GM23338 (cell line): ENCODE results near the gene FRYL. TPM values are rescaled to one million over a fixed set of nuclear protein-coding genes. Genes with fewer than 3 reads are reported as not detected.

ENCODE experiments used
- ATAC-seq: fragments of 200-7000 bp; cut with Tn5 transposase; 3 replicates; pipeline ENCODE4 v1.9.1; 2020
- DNase-seq: peaks from one replicate; pipeline ENCODE4 v3.0.0-alpha.2; 2015; ENCODE audit warnings: low spot score
- H2AFZ ChIP-seq: fragments of 200-600 bp; sonication (generic); 2 replicates; pipeline ENCODE4 v1.8.0; 2016; ENCODE audit warnings: antibody characterized with exemption, mild to moderate bottlenecking, moderate library complexity
- H3F3A ChIP-seq: fragments of 200-600 bp; sonication (generic); replicated peaks from 2 replicates; pipeline ENCODE4 v1.8.0; 2017; ENCODE audit warnings: antibody characterized with exemption, mixed run types, low read depth
- H3K27ac ChIP-seq: fragments of 200-600 bp; sonication (generic); 2 replicates; pipeline ENCODE4 v1.6.1; 2016; ENCODE audit warnings: low read depth
- H3K27me3 ChIP-seq: fragments of 200-600 bp; sonication (generic); 2 replicates; pipeline ENCODE4 v1.8.0; 2016; ENCODE audit warnings: mild to moderate bottlenecking, mixed run types, moderate library complexity; ENCODE audit not compliant: insufficient read depth
- H3K36me3 ChIP-seq: fragments of 200-600 bp; sonication (generic); 2 replicates; pipeline ENCODE4 v1.8.0; 2016; ENCODE audit warnings: mild to moderate bottlenecking; ENCODE audit not compliant: insufficient read depth
- H3K4me1 ChIP-seq: fragments of 200-600 bp; sonication (generic); 2 replicates; pipeline ENCODE4 v1.8.0; 2016; ENCODE audit warnings: mild to moderate bottlenecking, moderate library complexity; ENCODE audit not compliant: insufficient read depth
- H3K4me2 ChIP-seq: fragments of 200-600 bp; sonication (generic); 2 replicates; pipeline ENCODE4 v1.7.1; 2017; ENCODE audit warnings: mixed run types
- H3K4me3 ChIP-seq: fragments of 200-600 bp; sonication (generic); 2 replicates; pipeline ENCODE4 v1.6.1; 2016; ENCODE audit warnings: mixed run types
- H3K79me2 ChIP-seq: fragments of 200-600 bp; sonication (generic); replicated peaks from 2 replicates; pipeline ENCODE4 v1.8.0; 2017; ENCODE audit warnings: mild to moderate bottlenecking; ENCODE audit not compliant: insufficient read depth
- H3K9me2 ChIP-seq: fragments of 200-600 bp; sonication (generic); 2 replicates; pipeline ENCODE4 v1.8.0; 2017; ENCODE audit not compliant: insufficient read depth
- H4K20me1 ChIP-seq: fragments of 200-600 bp; sonication (generic); replicated peaks from 2 replicates; pipeline ENCODE4 v1.8.0; 2017; ENCODE audit warnings: mild to moderate bottlenecking; ENCODE audit not compliant: insufficient read depth
- H3K27ac Mint-ChIP-seq: 2 replicates; pipeline ENCODE4 v1.8.0; 2020; ENCODE audit warnings: inconsistent platforms, mild to moderate bottlenecking, moderate library complexity, mixed read lengths
- H3K27me3 Mint-ChIP-seq: 3 replicates; pipeline ENCODE4 v1.8.0; 2022; ENCODE audit warnings: low read depth, mild to moderate bottlenecking, moderate library complexity, mixed read lengths, inconsistent platforms; ENCODE audit not compliant: insufficient read depth, poor library complexity
- H3K36me3 Mint-ChIP-seq: 3 replicates; pipeline ENCODE4 v1.8.0; 2021; ENCODE audit warnings: low read depth, mild to moderate bottlenecking, inconsistent platforms, moderate library complexity, mixed read lengths
- H3K4me1 Mint-ChIP-seq: 3 replicates; pipeline ENCODE4 v1.8.0; 2020; ENCODE audit warnings: mild to moderate bottlenecking, inconsistent platforms, mixed read lengths
- H3K4me3 Mint-ChIP-seq: 3 replicates; pipeline ENCODE4 v1.8.0; 2021; ENCODE audit warnings: moderate library complexity, mild to moderate bottlenecking, inconsistent platforms, mixed read lengths
- H3K9me3 Mint-ChIP-seq: 3 replicates; pipeline ENCODE4 v1.8.0; 2020; ENCODE audit warnings: moderate library complexity, mild to moderate bottlenecking, inconsistent platforms, mixed read lengths
- CREB1 ChIP-seq: fragments of 250-450 bp; sonication (Bioruptor Pico); IDR thresholded peaks from 2 replicates; pipeline ENCODE4 v1.5.0; 2020; ENCODE audit warnings: low read depth, mild to moderate bottlenecking, moderate library complexity
- CTCF ChIP-seq, 2 experiments: fragments of 200-600 bp in 1 of 2; sonication (generic) in 1 of 2; conservative IDR thresholded peaks; 2 replicates each; pipeline versions ENCODE4 v1.5.1 to v1.6.1; 2016 to 2017; ENCODE audit warnings: antibody characterized with exemption in 2 of 2, low read depth in 2 of 2, mild to moderate bottlenecking in 2 of 2, moderate library complexity in 1 of 2
- EZH2 ChIP-seq: fragments of 200-600 bp; sonication (generic); IDR thresholded peaks from one replicate; pipeline ENCODE4 v1.8.0; 2017; ENCODE audit warnings: antibody characterized with exemption, mild to moderate bottlenecking, low read depth; ENCODE audit not compliant: unreplicated experiment
- EZH2phosphoT487 ChIP-seq: fragments of 200-600 bp; sonication (generic); IDR thresholded peaks from one replicate; pipeline ENCODE4 v1.8.1; 2018; ENCODE audit warnings: antibody characterized with exemption; ENCODE audit not compliant: unreplicated experiment
- POLR2AphosphoS5 ChIP-seq: IDR thresholded peaks from 2 replicates; pipeline ENCODE4 v1.6.1; 2016; ENCODE audit warnings: antibody characterized with exemption, low read depth
- STAT1 ChIP-seq: IDR thresholded peaks from one replicate; pipeline ENCODE4 v1.6.1; 2016; ENCODE audit warnings: antibody characterized with exemption; ENCODE audit not compliant: unreplicated experiment
- ZNF114 ChIP-seq: fragments of 250-450 bp; sonication (Bioruptor Pico); IDR thresholded peaks from 2 replicates; pipeline ENCODE4 v1.5.0; 2020; ENCODE audit warnings: mild to moderate bottlenecking, moderate library complexity
- polyA plus RNA-seq: library from polyadenylated mRNA; unstranded; fragments of >200 nt; fragmentation: Nextera tagmentation; extraction: Ambion mirVana; gene quantifications from 2 replicates; pipeline ENCODE4 v1.2.1, GENCODE V29; 2016
- total RNA-seq: library from RNA; depleted of rRNA; stranded (reverse); fragments of >200 nt; shearing (Covaris generic); gene quantifications from 2 replicates; pipeline ENCODE4 v1.2.3, GENCODE V29; 2014
- TF ChIP-seq, protein P1 (sequence below): IDR thresholded peaks from 2 replicates; pipeline ENCODE4 v1.6.1; 2016; ENCODE audit warnings: antibody characterized with exemption
- TF ChIP-seq, protein P2 (sequence below): IDR thresholded peaks from one replicate; pipeline ENCODE4 v1.6.1; 2018; ENCODE audit warnings: antibody characterized with exemption; ENCODE audit not compliant: unreplicated experiment

Gene FRYL
- total and polyA plus RNA-seq, 2 experiments from 2014 or later, result 30.7 to 53.3 TPM

GRCh38 chr4:48589098-48589445 lies 191.0 kb downstream of the FRYL start:
- Mint-ChIP-seq H3K27ac (no peak overlapping the region), H3K4me1 (peaks cover 15% of the 10 kb centered on the region), H3K36me3 (peaks cover 14% of the 10 kb centered on the region; the same call in 2 of the 3 replicates), H3K27me3 (no peaks in the 10 kb centered on the region), H3K9me3 (no peaks in the 10 kb centered on the region), H3K4me3 (no peak overlapping the region)
- H3K36me3 ChIP-seq, result no peaks in the 10 kb centered on the region; the same call in 1 of the 2 replicates
- DNase-seq, result no peak
- H3K4me1 ChIP-seq, result peaks cover 5% of the 10 kb centered on the region; the same call in 1 of the 2 replicates
- 0 out of 2 replicates have a peak, but pooled peaks cover 7% of the 10 kb centered on the region for H4K20me1 ChIP-seq
- no peak overlapping the region for H3K27ac ChIP-seq
- H3K79me2 ChIP-seq, result no peaks in the 10 kb centered on the region
- no peak overlapping the region for H3K4me3 ChIP-seq
- TF ChIP-seq, protein P1, sequence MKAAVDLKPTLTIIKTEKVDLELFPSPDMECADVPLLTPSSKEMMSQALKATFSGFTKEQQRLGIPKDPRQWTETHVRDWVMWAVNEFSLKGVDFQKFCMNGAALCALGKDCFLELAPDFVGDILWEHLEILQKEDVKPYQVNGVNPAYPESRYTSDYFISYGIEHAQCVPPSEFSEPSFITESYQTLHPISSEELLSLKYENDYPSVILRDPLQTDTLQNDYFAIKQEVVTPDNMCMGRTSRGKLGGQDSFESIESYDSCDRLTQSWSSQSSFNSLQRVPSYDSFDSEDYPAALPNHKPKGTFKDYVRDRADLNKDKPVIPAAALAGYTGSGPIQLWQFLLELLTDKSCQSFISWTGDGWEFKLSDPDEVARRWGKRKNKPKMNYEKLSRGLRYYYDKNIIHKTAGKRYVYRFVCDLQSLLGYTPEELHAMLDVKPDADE, result no peak
- TF ChIP-seq EZH2, result no peak
- TF ChIP-seq CREB1 (CRISPR knock-in tag), result no peak
- ATAC-seq, result no peak
- H3K27me3 ChIP-seq, result no peaks in the 10 kb centered on the region
- no peak overlapping the region for H2AFZ ChIP-seq
- H3K4me2 ChIP-seq, result no peak overlapping the region
- no peaks in the 10 kb centered on the region for H3F3A ChIP-seq
- no peaks in the 10 kb centered on the region for H3K9me2 ChIP-seq

- H3K4me1 Mint-ChIP-seq, result peaks cover 13% of the 10 kb centered on the region; the same call in 2 of the 3 replicates
- DNase-seq, result no peak
- no peaks in the 10 kb centered on the region for H3K27me3 ChIP-seq
- no peak for ATAC-seq
- no peak overlapping the region for H3K4me3 ChIP-seq
- no peaks in the 10 kb centered on the region; the same call in 1 of the 2 replicates for H3K36me3 ChIP-seq
- H3F3A ChIP-seq, result no peaks in the 10 kb centered on the region
- H4K20me1 ChIP-seq, result 0 out of 2 replicates have a peak, but pooled peaks cover 7% of the 10 kb centered on the region
- no peaks in the 10 kb centered on the region for H3K79me2 ChIP-seq
- no peaks in the 10 kb centered on the region for H3K4me1 ChIP-seq
- no peak overlapping the region for H3K4me2 ChIP-seq
- H3K27me3 Mint-ChIP-seq, result no peaks in the 10 kb centered on the region
- H3K9me2 ChIP-seq, result no peaks in the 10 kb centered on the region
- H2AFZ ChIP-seq, result no peak overlapping the region
- H3K27ac Mint-ChIP-seq, result no peak overlapping the region; the same call in 1 of the 2 replicates
- peaks cover 14% of the 10 kb centered on the region; the same call in 2 of the 3 replicates for H3K36me3 Mint-ChIP-seq
- H3K9me3 Mint-ChIP-seq, result no peaks in the 10 kb centered on the region
- no peak overlapping the region for H3K4me3 Mint-ChIP-seq
- TF ChIP-seq POLR2AphosphoS5, result no peak
- TF ChIP-seq EZH2phosphoT487, result no peak
- H3K27ac ChIP-seq, result no peak overlapping the region
Measured at GRCh38 chr4:48588230-48589097, 191.6 kb downstream of the FRYL start.

DNA sequence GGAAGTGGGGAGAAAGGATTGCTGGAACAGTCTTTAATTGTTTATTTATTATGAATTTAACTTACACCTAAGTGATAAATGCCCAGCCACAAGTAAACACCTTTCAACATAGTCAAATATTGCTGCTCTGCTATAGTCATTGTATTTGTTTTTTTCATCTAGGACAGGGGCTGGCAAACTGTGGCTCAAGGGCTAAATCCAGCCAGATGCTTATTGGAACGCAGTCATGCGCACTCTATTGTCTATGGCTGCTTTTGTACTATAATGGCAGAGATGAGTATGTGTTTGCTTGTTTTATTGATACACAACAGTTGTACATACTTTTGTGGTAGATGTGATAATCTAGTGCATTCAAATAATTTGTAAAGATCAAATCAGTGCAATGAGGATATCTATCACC lies 194.7 kb downstream of the FRYL start:
- peaks cover 11% of the 10 kb centered on the region; the same call in 1 of the 2 replicates for H3K36me3 ChIP-seq
- no peaks in the 10 kb centered on the region for H3K9me2 ChIP-seq
- no peak for DNase-seq
- no peak overlapping the region for H3K4me3 ChIP-seq
- no peaks in the 10 kb centered on the region for H3K4me1 ChIP-seq
- TF ChIP-seq POLR2AphosphoS5, result no peak
- TF ChIP-seq CTCF (conservative IDR thresholded peaks at IDR 0.05; ENCODE audit: low read depth in 2 of 2), result no peak
- no peak for TF ChIP-seq STAT1
- TF ChIP-seq ZNF114 (CRISPR knock-in tag), result no peak
- TF ChIP-seq, protein P2, sequence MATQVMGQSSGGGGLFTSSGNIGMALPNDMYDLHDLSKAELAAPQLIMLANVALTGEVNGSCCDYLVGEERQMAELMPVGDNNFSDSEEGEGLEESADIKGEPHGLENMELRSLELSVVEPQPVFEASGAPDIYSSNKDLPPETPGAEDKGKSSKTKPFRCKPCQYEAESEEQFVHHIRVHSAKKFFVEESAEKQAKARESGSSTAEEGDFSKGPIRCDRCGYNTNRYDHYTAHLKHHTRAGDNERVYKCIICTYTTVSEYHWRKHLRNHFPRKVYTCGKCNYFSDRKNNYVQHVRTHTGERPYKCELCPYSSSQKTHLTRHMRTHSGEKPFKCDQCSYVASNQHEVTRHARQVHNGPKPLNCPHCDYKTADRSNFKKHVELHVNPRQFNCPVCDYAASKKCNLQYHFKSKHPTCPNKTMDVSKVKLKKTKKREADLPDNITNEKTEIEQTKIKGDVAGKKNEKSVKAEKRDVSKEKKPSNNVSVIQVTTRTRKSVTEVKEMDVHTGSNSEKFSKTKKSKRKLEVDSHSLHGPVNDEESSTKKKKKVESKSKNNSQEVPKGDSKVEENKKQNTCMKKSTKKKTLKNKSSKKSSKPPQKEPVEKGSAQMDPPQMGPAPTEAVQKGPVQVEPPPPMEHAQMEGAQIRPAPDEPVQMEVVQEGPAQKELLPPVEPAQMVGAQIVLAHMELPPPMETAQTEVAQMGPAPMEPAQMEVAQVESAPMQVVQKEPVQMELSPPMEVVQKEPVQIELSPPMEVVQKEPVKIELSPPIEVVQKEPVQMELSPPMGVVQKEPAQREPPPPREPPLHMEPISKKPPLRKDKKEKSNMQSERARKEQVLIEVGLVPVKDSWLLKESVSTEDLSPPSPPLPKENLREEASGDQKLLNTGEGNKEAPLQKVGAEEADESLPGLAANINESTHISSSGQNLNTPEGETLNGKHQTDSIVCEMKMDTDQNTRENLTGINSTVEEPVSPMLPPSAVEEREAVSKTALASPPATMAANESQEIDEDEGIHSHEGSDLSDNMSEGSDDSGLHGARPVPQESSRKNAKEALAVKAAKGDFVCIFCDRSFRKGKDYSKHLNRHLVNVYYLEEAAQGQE, result no peak
- no peak for TF ChIP-seq CREB1 (CRISPR knock-in tag)
- no peak for TF ChIP-seq EZH2
- Mint-ChIP-seq H3K4me1 (no peaks in the 10 kb centered on the region), H3K9me3 (no peaks in the 10 kb centered on the region), H3K4me3 (no peak overlapping the region), H3K27me3 (peaks cover 4% of the 10 kb centered on the region), H3K36me3 (peaks cover 21% of the 10 kb centered on the region), H3K27ac (no peak overlapping the region)
- no peak for ATAC-seq
- no peaks in the 10 kb centered on the region for H3K79me2 ChIP-seq
- H4K20me1 ChIP-seq, result 0 out of 2 replicates have a peak, but pooled peaks cover 7% of the 10 kb centered on the region
- H3K27ac ChIP-seq, result no peak overlapping the region
- no peak overlapping the region for H2AFZ ChIP-seq
- no peaks in the 10 kb centered on the region for H3K27me3 ChIP-seq
- H3F3A ChIP-seq, result no peaks in the 10 kb centered on the region
- H3K4me2 ChIP-seq, result no peak overlapping the region
